Epithelial cell of esophagus (primary cell): ENCODE measurements around the gene ZNF606.

Experiments
- DNase-seq: peaks from one replicate; pipeline ENCODE4 v3.0.0; 2010; ENCODE audit warnings: low read depth
- H3K4me3 ChIP-seq: 2 replicates; pipeline ENCODE4 v1.5.1; 2011; ENCODE audit warnings: mild to moderate bottlenecking, low read length, control low read depth
- CTCF ChIP-seq: IDR thresholded peaks from 2 replicates; pipeline ENCODE4 v1.5.1; 2011; ENCODE audit warnings: low read depth, mild to moderate bottlenecking, low read length, control low read depth, inconsistent platforms; ENCODE audit not compliant: insufficient read depth; ENCODE audit errors: missing control alignments

The ZNF606 gene

DNA sequence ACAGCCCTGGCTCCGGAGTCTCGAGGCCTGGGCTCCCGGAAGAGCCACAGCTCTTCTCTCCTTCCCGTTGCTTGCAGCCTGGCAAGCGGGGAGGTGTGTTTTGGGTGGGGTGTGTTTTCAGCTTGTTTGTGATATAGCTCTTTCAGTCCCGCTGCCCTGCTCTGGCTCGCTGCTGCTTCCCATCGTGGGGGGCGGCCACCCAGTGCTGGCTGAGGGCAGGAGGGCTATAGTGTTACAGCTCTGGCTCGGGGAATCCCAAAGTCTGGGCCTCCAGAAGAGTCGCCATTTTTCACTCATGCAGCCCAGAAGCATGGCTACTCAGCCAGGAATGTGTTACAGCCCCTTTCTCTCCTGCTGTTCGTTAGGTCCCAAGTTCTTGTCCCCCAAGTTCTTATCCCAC, 52.9 kb downstream of the ZNF606 start:
- no peak overlapping the region for H3K4me3 ChIP-seq
- no peak for DNase-seq
- TF ChIP-seq CTCF: no peak

DNA sequence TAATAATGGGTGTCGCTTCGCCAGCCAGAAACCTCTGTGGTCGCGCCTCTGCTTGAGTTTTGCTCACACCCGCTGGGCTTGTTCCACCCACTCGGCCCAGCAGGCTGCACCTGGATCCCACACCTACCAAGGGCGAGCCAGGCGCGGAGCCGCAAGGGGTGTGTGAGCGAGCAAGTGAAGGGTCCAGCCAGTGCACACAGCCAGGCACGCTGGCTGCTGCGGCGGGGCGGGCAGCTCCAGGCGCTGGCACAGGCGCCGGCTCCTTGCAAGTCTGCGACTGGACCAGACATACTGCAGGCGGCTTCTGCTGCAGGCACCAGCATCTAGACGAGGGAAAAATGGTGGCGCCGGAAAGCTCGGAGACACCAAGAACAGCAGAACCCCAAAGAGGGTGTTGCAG, 53.3 kb downstream of the ZNF606 start:
- no peak for TF ChIP-seq CTCF
- H3K4me3 ChIP-seq: no peak overlapping the region
- DNase-seq: no peak

DNA sequence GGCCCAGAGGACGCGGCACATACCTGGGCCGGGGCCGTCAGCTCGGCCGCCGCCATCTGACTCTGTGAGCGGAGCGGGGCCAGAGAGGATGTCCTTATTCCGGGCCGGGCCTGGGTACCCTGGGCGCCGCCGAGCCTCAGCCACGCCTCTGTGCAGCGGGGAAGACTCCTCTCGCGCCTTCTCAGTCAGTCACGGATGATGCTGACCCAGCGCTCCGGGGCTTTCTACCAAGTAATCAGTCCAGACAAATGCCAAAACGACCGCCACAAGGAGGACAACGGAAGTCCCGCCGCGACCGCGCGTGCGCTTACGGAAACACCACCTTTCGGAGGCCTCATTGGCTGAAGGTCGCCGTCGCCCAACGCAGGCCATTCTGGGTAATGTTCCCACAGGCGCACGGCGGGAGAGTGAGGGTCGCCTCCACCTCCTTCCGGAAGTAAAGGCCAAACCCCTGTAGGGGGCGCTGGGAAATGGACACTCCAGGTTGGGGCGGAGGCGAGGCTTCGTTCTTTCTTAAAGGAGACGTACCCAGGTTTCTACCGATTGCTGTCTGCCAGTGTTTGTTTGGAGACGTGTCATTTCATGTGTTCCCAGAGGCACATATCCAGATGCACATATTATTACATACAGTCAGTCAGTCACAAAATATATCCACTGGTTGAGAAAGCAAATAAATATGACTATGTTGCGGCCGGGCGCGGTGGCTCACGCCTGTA, 55.0 kb downstream of the ZNF606 start, which contains the start of gene ZNF256:
Gene ZNF256, minus strand, starts transcription at position 288 of the 716 bp plus-strand sequence. Its CDS starts 232 bp downstream, at position 56.
- DNase-seq: peak; percentile 97
- H3K4me3 ChIP-seq: peak within 1 kb of the TSS; percentile 92
- TF ChIP-seq CTCF: peak; percentile 51

DNA sequence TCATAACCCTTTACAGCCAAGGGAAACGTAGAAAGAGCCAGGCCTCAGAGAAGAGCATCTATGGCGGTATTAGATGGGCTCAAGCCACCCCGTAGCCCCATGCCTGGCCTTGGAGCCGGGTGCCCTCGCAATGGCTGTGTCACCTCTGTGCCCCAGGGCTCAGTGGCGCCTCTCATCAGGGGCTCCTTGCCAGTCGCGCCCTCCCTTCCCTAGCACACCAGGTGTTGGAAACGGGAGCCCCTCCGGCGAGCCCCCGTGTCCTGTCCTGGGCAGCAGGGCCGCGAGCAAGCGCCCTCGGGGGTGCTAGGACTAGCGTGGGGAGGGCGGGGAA, 55.6 kb downstream of the ZNF606 start:
- H3K4me3 ChIP-seq: peak overlapping the region; percentile 92
- DNase-seq: no peak
- TF ChIP-seq CTCF: no peak

DNA sequence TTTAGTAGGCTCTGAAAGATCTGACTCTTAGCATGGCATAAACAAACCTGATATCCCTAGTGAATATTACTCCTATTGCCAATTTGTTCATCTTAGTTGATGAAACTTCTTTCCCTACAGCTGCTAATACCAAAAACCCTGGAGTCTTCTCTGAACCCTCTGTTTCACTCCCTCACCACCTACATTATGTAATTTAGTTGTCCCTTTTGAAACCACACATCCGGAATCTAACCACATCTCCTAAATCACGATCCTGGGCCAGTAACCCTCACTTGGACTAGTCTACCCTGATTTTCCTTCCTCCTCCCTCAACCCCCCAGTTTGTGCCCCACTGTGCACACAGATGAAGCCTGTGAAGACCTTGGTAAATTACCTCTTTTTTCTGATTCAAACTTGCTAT, 56.3 kb downstream of the ZNF606 start:
- DNase-seq: no peak
- no peak for TF ChIP-seq CTCF
- peak overlapping the region; percentile 92 for H3K4me3 ChIP-seq

GRCh38 chr19:57941593-57941992, 61.0 kb downstream of the ZNF606 start:
- H3K4me3 ChIP-seq: no peak overlapping the region

More at GRCh38 chr19:57941593-57941992, 61.0 kb downstream of the ZNF606 start:
- no peak for TF ChIP-seq CTCF
- DNase-seq: no peak
